Common myeloid progenitor, CD34-positive (primary cell): ENCODE measurements around the gene ARMC9.

Experiments
- CTCF ChIA-PET: fragments of 350-600 bp; sonication (Branson Sonifier 250); formaldehyde crosslinking; loops from one replicate; lab custom pipeline; 2021; ENCODE audit warnings: antibody characterized with exemption; lab: Charles Lee
- POLR2A ChIA-PET: fragments of 350-600 bp; sonication (Branson Sonifier 250); formaldehyde crosslinking; loops from one replicate; lab custom pipeline; 2021; ENCODE audit warnings: antibody characterized with exemption; lab: Charles Lee
- DNase-seq, 3 donors: peaks; one replicate each; pipeline versions ENCODE4 v3.0.0 to v3.0.0-alpha.2; 2013
- H3K27ac ChIP-seq, 2 experiments: 1 replicate in 1 of 2; 2 replicates in 1 of 2; pipeline ENCODE4 v1.7.0; 2013; ENCODE audit warnings: inconsistent platforms in 2 of 2, low read length in 2 of 2, mild to moderate bottlenecking in 2 of 2, low read depth in 1 of 2, moderate library complexity in 1 of 2; ENCODE audit not compliant: severe bottlenecking in 2 of 2, insufficient read depth in 1 of 2, poor library complexity in 1 of 2
- H3K27me3 ChIP-seq, 5 experiments: replicated peaks in 2 of 5; 1 replicate in 3 of 5; 2 replicates in 2 of 5; pipeline versions ENCODE4 v1.6.1 to v1.7.0; 2013; ENCODE audit warnings: low read length in 4 of 5, mild to moderate bottlenecking in 2 of 5, moderate library complexity in 2 of 5, inconsistent platforms in 1 of 5; ENCODE audit not compliant: insufficient read depth in 5 of 5, control insufficient read depth in 4 of 5
- H3K36me3 ChIP-seq, 4 experiments: 1 replicate in 2 of 4; 2 replicates in 2 of 4; pipeline versions ENCODE4 v1.6.1 to v1.7.0; 2013; ENCODE audit warnings: low read length in 3 of 4, control low read depth in 1 of 4, mild to moderate bottlenecking in 1 of 4; ENCODE audit not compliant: control insufficient read depth in 4 of 4, insufficient read depth in 4 of 4
- H3K4me1 ChIP-seq, 4 experiments: 1 replicate in 3 of 4; 2 replicates in 1 of 4; pipeline versions ENCODE4 v1.6.1 to v1.7.1; 2013; ENCODE audit warnings: low read length in 3 of 4, mild to moderate bottlenecking in 3 of 4, control low read depth in 1 of 4, inconsistent platforms in 1 of 4, moderate library complexity in 1 of 4; ENCODE audit not compliant: control insufficient read depth in 4 of 4, insufficient read depth in 4 of 4; ENCODE audit errors: control extremely low read depth in 1 of 4
- H3K4me3 ChIP-seq, 7 experiments: 1 replicate in 4 of 7; 2 replicates in 3 of 7; pipeline versions ENCODE4 v1.5.1 to v1.7.0; 2013; ENCODE audit warnings: mild to moderate bottlenecking in 7 of 7, low read length in 6 of 7, moderate library complexity in 6 of 7, inconsistent platforms in 2 of 7, low read depth in 2 of 7, control low read depth in 1 of 7; ENCODE audit not compliant: insufficient read depth in 4 of 7, control insufficient read depth in 1 of 7; ENCODE audit errors: extremely low read depth in 1 of 7
- H3K9me3 ChIP-seq, 5 experiments: 1 replicate in 4 of 5; 2 replicates in 1 of 5; pipeline versions ENCODE4 v1.6.1 to v1.7.1; 2013; ENCODE audit warnings: low read length in 4 of 5, mild to moderate bottlenecking in 2 of 5, inconsistent platforms in 1 of 5, low read depth in 1 of 5, moderate library complexity in 1 of 5; ENCODE audit not compliant: control insufficient read depth in 4 of 5, insufficient read depth in 2 of 5; ENCODE audit errors: control extremely low read depth in 1 of 5
- WGBS: methylation state at CpG from one replicate; pipeline ENCODE4 v1.1.5; 2013; ENCODE audit not compliant: insufficient coverage; 5-methylcytosine and 5-hydroxymethylcytosine counted together

The ARMC9 gene

GRCh38 chr2:231272991-231273390, 74.6 kb downstream of the ARMC9 start:
- H3K27me3 ChIP-seq, result no peaks in the 10 kb centered on the region
- no peaks in the 10 kb centered on the region for H3K36me3 ChIP-seq
- POLR2A ChIA-PET, result no interaction called here
- CTCF ChIA-PET, result no interaction called here
- no peak for DNase-seq
- H3K9me3 ChIP-seq, result no peaks in the 10 kb centered on the region
- 95% methylated on average over 4 of the region's 4 CpGs for WGBS
- H3K4me1 ChIP-seq, result no peaks in the 10 kb centered on the region
- H3K4me3 ChIP-seq, result no peak overlapping the region
- no peak overlapping the region for H3K27ac ChIP-seq

DNA sequence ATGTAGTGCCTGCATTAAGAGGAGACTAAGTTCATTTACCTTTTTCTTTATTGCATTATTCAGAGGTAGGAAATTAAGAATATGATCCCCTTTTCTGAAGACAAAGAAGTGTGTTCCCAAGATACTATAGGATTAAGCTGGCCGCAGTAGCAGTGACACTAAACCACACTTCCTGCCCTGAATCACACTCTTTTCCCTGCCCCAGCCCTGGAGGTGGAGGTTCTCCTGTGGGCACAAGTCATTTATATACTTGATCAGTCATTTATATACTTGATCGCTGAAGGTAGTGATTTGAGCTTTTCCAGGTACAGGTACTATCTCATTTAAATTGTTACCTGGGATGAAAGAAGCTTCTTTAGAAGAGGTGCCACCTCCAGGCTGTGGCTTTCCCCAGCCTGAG, 78.6 kb downstream of the ARMC9 start:
- H3K4me1 ChIP-seq, result peaks cover 4 to 12% (median 8%) of the 10 kb centered on the region in 4 experiments
- H3K9me3 ChIP-seq, result no peaks in the 10 kb centered on the region
- no peak overlapping the region for H3K4me3 ChIP-seq
- no peaks in the 10 kb centered on the region for H3K27me3 ChIP-seq
- no peaks in the 10 kb centered on the region for H3K36me3 ChIP-seq
- 55% methylated on average over 1 of the region's 2 CpGs for WGBS
- no peak for DNase-seq
- POLR2A ChIA-PET, result no interaction called here
- CTCF ChIA-PET, result interaction anchor here (0.6 to 1.1 kb wide), 3 partner anchors 12 to 17 kb away, joined by 3 to 5 read pairs (median 3); no protein-coding TSS in a partner anchor
- H3K27ac ChIP-seq, result no peak overlapping the region

GRCh38 chr2:231277962-231278361, 79.5 kb downstream of the ARMC9 start:
- ChIA-PET CTCF (interaction anchor here (0.6 kb wide), 2 partner anchors 275 to 1338 kb away, joined by 3 read pairs; no protein-coding TSS in a partner anchor), POLR2A (no interaction called here)
- 97% methylated on average over 7 of the region's 8 CpGs for WGBS
- no peaks in the 10 kb centered on the region for H3K36me3 ChIP-seq
- no peak overlapping the region for H3K4me3 ChIP-seq
- no peak for DNase-seq
- peaks cover 4 to 12% (median 8%) of the 10 kb centered on the region in 4 experiments for H3K4me1 ChIP-seq
- H3K27ac ChIP-seq, result no peak overlapping the region
- H3K27me3 ChIP-seq, result no peaks in the 10 kb centered on the region
- no peaks in the 10 kb centered on the region for H3K9me3 ChIP-seq

DNA sequence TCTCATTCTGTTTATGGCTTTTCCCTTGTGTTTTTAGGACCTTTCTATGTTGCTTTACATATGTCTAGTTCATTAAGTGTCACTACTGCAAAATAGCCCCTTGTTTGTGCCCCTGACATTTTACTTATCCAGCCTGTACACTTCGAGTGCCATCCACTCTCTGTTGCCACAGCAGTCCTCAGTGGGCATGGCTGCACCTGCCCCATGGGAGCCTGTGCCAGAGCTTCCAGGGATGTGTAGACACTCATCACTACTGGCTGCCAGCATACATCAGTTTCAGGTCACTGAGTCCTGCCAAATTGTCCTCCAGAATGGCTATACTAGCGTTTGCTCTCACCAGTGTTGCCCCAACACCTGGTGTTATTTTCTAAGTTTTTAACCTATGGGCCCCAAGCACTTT, 80.4 kb downstream of the ARMC9 start:
- H3K27me3 ChIP-seq, result no peaks in the 10 kb centered on the region
- peaks cover 4 to 12% (median 8%) of the 10 kb centered on the region in 4 experiments for H3K4me1 ChIP-seq
- 100% methylated on average over 1 of the region's 2 CpGs for WGBS
- no peaks in the 10 kb centered on the region for H3K36me3 ChIP-seq
- POLR2A ChIA-PET, result no interaction called here
- no peaks in the 10 kb centered on the region for H3K9me3 ChIP-seq
- H3K4me3 ChIP-seq, result no peak overlapping the region
- DNase-seq, result no peak
- CTCF ChIA-PET, result interaction anchor here (1.0 kb wide), 1 partner anchor 160 kb away, joined by 3 read pairs; no protein-coding TSS in a partner anchor
- H3K27ac ChIP-seq, result no peak overlapping the region

GRCh38 chr2:231280846-231281245, 82.4 kb downstream of the ARMC9 start:
- POLR2A ChIA-PET, result no interaction called here
- CTCF ChIA-PET, result interaction anchor here (0.6 to 3.2 kb wide), 10 partner anchors 9 to 132 kb away, joined by 3 to 21 read pairs (median 4); no protein-coding TSS in a partner anchor

GRCh38 chr2:231284296-231284695, 85.9 kb downstream of the ARMC9 start:
- POLR2A ChIA-PET, result no interaction called here
- CTCF ChIA-PET, result interaction anchor here (1.1 to 1.8 kb wide), 3 partner anchors 11 to 88 kb away, joined by 3 to 10 read pairs (median 3); no protein-coding TSS in a partner anchor
- Histone ChIP-seq H3K4me1 (peaks cover 4 to 12% (median 8%) of the 10 kb centered on the region in 4 experiments), H3K27ac (no peak overlapping the region), H3K36me3 (no peaks in the 10 kb centered on the region), H3K27me3 (no peaks in the 10 kb centered on the region), H3K4me3 (no peak overlapping the region), H3K9me3 (peaks cover 0 to 3% (median 0%) of the 10 kb centered on the region in 5 experiments)
- no peak for DNase-seq
- WGBS, result 100% methylated on average over 2 of the region's 2 CpGs

More at GRCh38 chr2:231280846-231281245, 82.4 kb downstream of the ARMC9 start:
- H3K9me3 ChIP-seq, result no peaks in the 10 kb centered on the region
- H3K27ac ChIP-seq, result peak overlapping the region in 1 of 2 experiments; percentile 22
- WGBS, result 4% methylated on average over 9 of the region's 9 CpGs
- H3K36me3 ChIP-seq, result no peaks in the 10 kb centered on the region
- DNase-seq, result peak; percentile 75 to 96 (median 91)
- H3K27me3 ChIP-seq, result no peaks in the 10 kb centered on the region
- H3K4me1 ChIP-seq, result peaks cover 4 to 12% (median 8%) of the 10 kb centered on the region in 4 experiments
- peak overlapping the region in 3 of 7 experiments; percentile 7 to 43 (median 22) for H3K4me3 ChIP-seq

DNA sequence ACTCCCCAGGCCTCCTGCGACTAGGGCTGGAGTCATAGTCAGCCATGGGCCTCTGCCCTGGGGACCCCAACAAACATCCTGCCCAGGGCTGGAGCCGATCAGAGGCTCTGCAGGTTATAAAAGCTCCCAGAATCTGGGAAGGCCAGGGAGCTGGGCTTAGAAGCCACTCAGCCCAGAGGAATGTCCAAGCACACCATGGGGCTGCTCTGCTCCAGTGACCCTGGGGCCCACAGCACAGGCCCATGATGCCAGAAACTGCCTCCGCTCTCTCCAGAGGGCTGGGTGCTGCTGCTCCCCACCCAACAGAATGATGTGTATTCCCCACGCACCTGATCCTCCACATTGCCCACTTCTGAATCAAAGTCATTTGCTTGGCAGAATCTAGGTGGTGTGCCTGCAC, 88.5 kb downstream of the ARMC9 start:
- ChIA-PET CTCF (interaction anchor here (1.4 kb wide), 3 partner anchors 12 to 126 kb away, joined by 4 to 5 read pairs (median 5); no protein-coding TSS in a partner anchor), POLR2A (no interaction called here)
- Histone ChIP-seq H3K27me3 (no peaks in the 10 kb centered on the region), H3K27ac (no peak overlapping the region), H3K4me1 (peaks cover 0 to 5% (median 2%) of the 10 kb centered on the region in 4 experiments), H3K36me3 (no peaks in the 10 kb centered on the region), H3K4me3 (no peak overlapping the region), H3K9me3 (peaks cover 0 to 3% (median 0%) of the 10 kb centered on the region in 5 experiments)
- no peak for DNase-seq
- WGBS, result 92% methylated on average over 3 of the region's 4 CpGs
